Activated CD4-positive, alpha-beta T cell treated with anti-CD3 and anti-CD28 coated beads, Interleukin-2, amount 50 U/mL, for 24 hours (primary cell): Measurements from ENCODE around the gene ZNF484.

Experiments
- DNase-seq, 2 donors: peaks; one replicate each; pipeline ENCODE4 v3.0.0-alpha.2; 2020; ENCODE audit warnings: low read depth in 1 of 2, low spot score in 1 of 2

Gene ZNF484

DNA sequence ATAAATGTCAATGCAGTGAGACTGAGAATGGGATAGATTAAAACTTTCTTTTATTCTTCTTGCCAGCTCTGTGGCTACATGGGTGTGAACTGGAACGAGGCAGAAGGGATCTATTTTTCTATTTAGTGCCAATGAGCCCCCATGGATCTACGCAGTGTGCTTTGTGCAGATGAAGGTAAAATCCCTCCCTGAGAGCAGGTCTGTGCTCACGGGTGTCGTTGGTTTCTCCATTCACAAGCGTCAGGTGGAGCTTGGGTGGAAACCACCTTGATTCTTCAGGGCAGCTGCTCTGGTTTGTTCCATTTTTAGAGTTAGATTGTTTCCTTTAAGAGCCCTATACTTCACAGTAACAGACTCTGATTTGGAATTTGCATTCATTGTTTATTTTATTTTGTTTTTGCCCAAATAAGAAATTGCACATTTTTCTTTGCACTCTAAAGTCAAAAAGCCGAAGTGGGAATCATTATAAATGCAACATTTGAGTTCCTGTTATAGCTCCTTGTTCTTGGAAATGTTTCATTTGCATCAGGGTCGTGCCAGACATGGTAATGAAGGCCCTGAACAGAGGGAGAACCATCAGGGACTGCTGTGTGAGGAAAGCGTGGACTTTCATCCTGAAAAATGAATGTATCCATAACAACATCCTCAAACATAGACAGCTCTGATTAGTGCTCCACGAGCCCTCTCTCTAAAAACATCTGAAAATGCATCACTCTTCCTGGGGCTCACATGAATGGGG, 82.1 kb downstream of the ZNF484 start:
- no peak for DNase-seq
